WTC11 (cell line): ENCODE results near the gene ANTXR1. TPM values are rescaled to one million over a fixed set of nuclear protein-coding genes. Genes with fewer than 3 reads are reported as not detected.

Experiments used
- ATAC-seq: fragments of 200-7000 bp; cut with Tn5 transposase; 2 replicates; pipeline ENCODE4 v1.10.0; 2021; ENCODE audit warnings: mild to moderate bottlenecking, moderate library complexity
- CTCF ChIA-PET: fragments of 300-600 bp; sonication (Branson Sonifier 250); formaldehyde crosslinking; loops from one replicate; lab custom pipeline; 2021; ENCODE audit warnings: antibody characterized with exemption; lab: Charles Lee
- POLR2A ChIA-PET: fragments of 350-600 bp; sonication (Branson Sonifier 250); formaldehyde crosslinking; loops from one replicate; lab custom pipeline; 2021; ENCODE audit warnings: antibody characterized with exemption; lab: Charles Lee
- DNase-seq: peaks from one replicate; pipeline ENCODE4 v3.0.0; 2021; ENCODE audit warnings: low spot score
- H3K27ac Mint-ChIP-seq: 2 replicates; pipeline ENCODE4 v1.8.0; 2021; ENCODE audit warnings: mixed read lengths
- H3K27me3 Mint-ChIP-seq: 2 replicates; pipeline ENCODE4 v1.8.0; 2021; ENCODE audit warnings: low read depth, mild to moderate bottlenecking, moderate library complexity, mixed read lengths
- H3K36me3 Mint-ChIP-seq: 2 replicates; pipeline ENCODE4 v1.8.0; 2021; ENCODE audit warnings: mixed read lengths
- H3K4me1 Mint-ChIP-seq: 2 replicates; pipeline ENCODE4 v1.8.0; 2022; ENCODE audit warnings: mixed read lengths
- H3K4me3 Mint-ChIP-seq: 2 replicates; pipeline ENCODE4 v1.8.0; 2021; ENCODE audit warnings: mild to moderate bottlenecking, moderate library complexity, mixed read lengths
- H3K9me3 Mint-ChIP-seq: 2 replicates; pipeline ENCODE4 v1.8.0; 2021; ENCODE audit warnings: mixed read lengths
- GABPB1 ChIP-seq: sonication (generic); formaldehyde crosslinking; IDR thresholded peaks from 2 replicates; pipeline ENCODE4 v1.8.1; 2023; ENCODE audit warnings: mild to moderate bottlenecking, missing genetic modification reagents
- GTF2I ChIP-seq: fragments of 250-450 bp; sonication (Bioruptor Pico); conservative IDR thresholded peaks from 2 replicates; pipeline ENCODE4 v1.4.0; 2021; ENCODE audit warnings: mild to moderate bottlenecking
- MYBL2 ChIP-seq: sonication (generic); formaldehyde crosslinking; IDR thresholded peaks from 2 replicates; pipeline ENCODE4 v1.8.1; 2023; ENCODE audit warnings: mild to moderate bottlenecking, moderate library complexity, missing genetic modification reagents
- NFE2L1 ChIP-seq: sonication (generic); formaldehyde crosslinking; IDR thresholded peaks from 2 replicates; pipeline ENCODE4 v1.8.1; 2023; ENCODE audit warnings: missing genetic modification reagents
- NR3C1 ChIP-seq: sonication (generic); formaldehyde crosslinking; conservative IDR thresholded peaks from 2 replicates; pipeline ENCODE4 v1.8.1; 2023; ENCODE audit warnings: low read depth, mild to moderate bottlenecking, missing genetic modification reagents
- ZNF396 ChIP-seq: fragments of 250-450 bp; sonication (Bioruptor Pico); IDR thresholded peaks from 2 replicates; pipeline ENCODE4 v1.8.0; 2021; ENCODE audit warnings: mild to moderate bottlenecking, moderate library complexity, borderline replicate concordance
- total RNA-seq: library from RNA; stranded (reverse); gene quantifications from 3 replicates; pipeline ENCODE4 v1.2.3, GENCODE V29; 2021
- TF ChIP-seq, protein P1 (sequence below): fragments of 250-450 bp; sonication (Bioruptor Pico); IDR thresholded peaks from 2 replicates; pipeline ENCODE4 v2.1.2; 2022; ENCODE audit warnings: mild to moderate bottlenecking, moderate library complexity
- TF ChIP-seq, protein P2 (sequence below): sonication (generic); formaldehyde crosslinking; IDR thresholded peaks from 2 replicates; pipeline ENCODE4 v1.8.0; 2023; ENCODE audit warnings: missing genetic modification reagents, mild to moderate bottlenecking, borderline replicate concordance
- TF ChIP-seq, protein P3 (sequence below): sonication (generic); formaldehyde crosslinking; IDR thresholded peaks from 2 replicates; pipeline ENCODE4 v1.8.1; 2023; ENCODE audit warnings: mild to moderate bottlenecking, missing genetic modification reagents
- TF ChIP-seq, protein P4 (sequence below): sonication (generic); formaldehyde crosslinking; IDR thresholded peaks from 2 replicates; pipeline ENCODE4 v1.8.1; 2023; ENCODE audit warnings: mild to moderate bottlenecking, missing genetic modification reagents, borderline replicate concordance
- TF ChIP-seq, protein P5 (sequence below): sonication (generic); formaldehyde crosslinking; IDR thresholded peaks from 2 replicates; pipeline ENCODE4 v1.8.1; 2022; ENCODE audit warnings: missing genetic modification reagents, borderline replicate concordance

Gene ANTXR1
- total RNA-seq, 1 experiment from 2014 or later = 30.0 TPM

DNA sequence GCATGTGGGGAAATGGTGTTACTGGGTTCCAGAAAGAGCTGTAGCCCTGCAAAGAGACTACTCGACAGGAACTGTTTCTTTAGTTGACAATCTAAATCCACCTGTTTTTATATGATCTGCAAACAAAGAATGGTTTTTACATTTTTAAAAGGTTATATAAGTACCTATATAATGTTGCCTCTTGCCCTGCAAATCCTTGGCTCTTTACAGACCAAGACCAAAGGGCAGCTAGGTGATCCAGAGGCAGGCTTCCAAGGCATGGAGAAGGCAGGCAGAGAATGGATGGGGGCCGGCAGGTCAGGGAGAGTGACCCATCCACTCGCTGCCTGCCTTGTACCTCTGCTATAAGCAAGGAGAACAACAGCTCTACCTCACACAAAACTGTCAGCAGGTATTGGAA is 173.6 kb downstream of the ANTXR1 start:
- ChIA-PET CTCF (no interaction called here), POLR2A (no interaction called here)
- Mint-ChIP-seq H3K4me3 (no peak overlapping the region), H3K27ac (no peak overlapping the region), H3K27me3 (no peaks in the 10 kb centered on the region), H3K9me3 (no peaks in the 10 kb centered on the region), H3K4me1 (peaks cover 19% of the 10 kb centered on the region), H3K36me3 (peaks cover 20% of the 10 kb centered on the region)
- TF ChIP-seq, protein P1, sequence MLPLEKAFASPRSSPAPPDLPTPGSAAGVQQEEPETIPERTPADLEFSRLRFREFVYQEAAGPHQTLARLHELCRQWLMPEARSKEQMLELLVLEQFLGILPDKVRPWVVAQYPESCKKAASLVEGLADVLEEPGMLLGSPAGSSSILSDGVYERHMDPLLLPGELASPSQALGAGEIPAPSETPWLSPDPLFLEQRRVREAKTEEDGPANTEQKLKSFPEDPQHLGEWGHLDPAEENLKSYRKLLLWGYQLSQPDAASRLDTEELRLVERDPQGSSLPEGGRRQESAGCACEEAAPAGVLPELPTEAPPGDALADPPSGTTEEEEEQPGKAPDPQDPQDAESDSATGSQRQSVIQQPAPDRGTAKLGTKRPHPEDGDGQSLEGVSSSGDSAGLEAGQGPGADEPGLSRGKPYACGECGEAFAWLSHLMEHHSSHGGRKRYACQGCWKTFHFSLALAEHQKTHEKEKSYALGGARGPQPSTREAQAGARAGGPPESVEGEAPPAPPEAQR (CRISPR knock-in tag) = no peak
- TF ChIP-seq ZNF396 (CRISPR knock-in tag) (no peak), NR3C1 (CRISPR knock-in tag) (no peak), NFE2L1 (CRISPR knock-in tag) (no peak)
- TF ChIP-seq, protein P2, sequence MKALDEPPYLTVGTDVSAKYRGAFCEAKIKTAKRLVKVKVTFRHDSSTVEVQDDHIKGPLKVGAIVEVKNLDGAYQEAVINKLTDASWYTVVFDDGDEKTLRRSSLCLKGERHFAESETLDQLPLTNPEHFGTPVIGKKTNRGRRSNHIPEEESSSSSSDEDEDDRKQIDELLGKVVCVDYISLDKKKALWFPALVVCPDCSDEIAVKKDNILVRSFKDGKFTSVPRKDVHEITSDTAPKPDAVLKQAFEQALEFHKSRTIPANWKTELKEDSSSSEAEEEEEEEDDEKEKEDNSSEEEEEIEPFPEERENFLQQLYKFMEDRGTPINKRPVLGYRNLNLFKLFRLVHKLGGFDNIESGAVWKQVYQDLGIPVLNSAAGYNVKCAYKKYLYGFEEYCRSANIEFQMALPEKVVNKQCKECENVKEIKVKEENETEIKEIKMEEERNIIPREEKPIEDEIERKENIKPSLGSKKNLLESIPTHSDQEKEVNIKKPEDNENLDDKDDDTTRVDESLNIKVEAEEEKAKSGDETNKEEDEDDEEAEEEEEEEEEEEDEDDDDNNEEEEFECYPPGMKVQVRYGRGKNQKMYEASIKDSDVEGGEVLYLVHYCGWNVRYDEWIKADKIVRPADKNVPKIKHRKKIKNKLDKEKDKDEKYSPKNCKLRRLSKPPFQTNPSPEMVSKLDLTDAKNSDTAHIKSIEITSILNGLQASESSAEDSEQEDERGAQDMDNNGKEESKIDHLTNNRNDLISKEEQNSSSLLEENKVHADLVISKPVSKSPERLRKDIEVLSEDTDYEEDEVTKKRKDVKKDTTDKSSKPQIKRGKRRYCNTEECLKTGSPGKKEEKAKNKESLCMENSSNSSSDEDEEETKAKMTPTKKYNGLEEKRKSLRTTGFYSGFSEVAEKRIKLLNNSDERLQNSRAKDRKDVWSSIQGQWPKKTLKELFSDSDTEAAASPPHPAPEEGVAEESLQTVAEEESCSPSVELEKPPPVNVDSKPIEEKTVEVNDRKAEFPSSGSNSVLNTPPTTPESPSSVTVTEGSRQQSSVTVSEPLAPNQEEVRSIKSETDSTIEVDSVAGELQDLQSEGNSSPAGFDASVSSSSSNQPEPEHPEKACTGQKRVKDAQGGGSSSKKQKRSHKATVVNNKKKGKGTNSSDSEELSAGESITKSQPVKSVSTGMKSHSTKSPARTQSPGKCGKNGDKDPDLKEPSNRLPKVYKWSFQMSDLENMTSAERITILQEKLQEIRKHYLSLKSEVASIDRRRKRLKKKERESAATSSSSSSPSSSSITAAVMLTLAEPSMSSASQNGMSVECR (CRISPR knock-in tag) = no peak
- no peak for DNase-seq
- no peak for ATAC-seq

DNA sequence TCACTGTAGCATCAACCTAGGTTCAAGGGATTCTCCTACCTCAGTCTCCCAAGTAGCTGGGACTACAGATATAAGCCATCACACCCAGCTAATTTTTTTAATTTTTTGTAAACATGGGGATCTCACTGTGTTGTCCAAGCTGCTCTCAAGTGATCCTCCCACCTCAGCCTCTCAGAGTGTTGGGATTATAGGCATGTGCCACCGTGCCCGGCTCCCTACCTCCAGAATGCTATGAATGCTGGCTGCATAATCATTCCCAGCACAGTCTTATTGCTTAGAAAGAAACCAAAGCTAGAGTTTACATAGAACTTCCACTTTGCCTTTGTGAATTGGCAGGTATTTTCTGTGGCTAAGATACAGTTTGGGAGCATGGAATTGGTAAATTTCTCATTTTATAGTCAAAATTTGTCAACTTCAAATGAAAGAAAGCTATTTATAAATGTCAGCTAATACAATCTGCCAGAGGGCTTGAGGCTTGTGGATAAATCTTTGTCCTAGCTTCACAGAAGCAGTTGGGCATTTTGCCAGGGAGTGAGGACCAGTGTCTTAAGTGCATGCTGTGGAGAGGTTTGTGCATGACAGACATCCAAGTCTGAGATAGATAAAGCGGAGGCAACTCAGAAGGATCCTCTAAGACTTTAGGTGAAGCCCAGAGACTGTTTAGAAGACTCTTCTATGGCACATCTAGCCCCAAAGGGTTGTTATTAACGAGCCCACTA is 175.4 kb downstream of the ANTXR1 start:
- no peaks in the 10 kb centered on the region for H3K27me3 Mint-ChIP-seq
- peaks cover 13% of the 10 kb centered on the region for H3K36me3 Mint-ChIP-seq
- ATAC-seq (no peak), DNase-seq (no peak)
- TF ChIP-seq, protein P3, sequence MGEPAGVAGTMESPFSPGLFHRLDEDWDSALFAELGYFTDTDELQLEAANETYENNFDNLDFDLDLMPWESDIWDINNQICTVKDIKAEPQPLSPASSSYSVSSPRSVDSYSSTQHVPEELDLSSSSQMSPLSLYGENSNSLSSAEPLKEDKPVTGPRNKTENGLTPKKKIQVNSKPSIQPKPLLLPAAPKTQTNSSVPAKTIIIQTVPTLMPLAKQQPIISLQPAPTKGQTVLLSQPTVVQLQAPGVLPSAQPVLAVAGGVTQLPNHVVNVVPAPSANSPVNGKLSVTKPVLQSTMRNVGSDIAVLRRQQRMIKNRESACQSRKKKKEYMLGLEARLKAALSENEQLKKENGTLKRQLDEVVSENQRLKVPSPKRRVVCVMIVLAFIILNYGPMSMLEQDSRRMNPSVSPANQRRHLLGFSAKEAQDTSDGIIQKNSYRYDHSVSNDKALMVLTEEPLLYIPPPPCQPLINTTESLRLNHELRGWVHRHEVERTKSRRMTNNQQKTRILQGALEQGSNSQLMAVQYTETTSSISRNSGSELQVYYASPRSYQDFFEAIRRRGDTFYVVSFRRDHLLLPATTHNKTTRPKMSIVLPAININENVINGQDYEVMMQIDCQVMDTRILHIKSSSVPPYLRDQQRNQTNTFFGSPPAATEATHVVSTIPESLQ (CRISPR knock-in tag) = no peak
- no peak overlapping the region for H3K27ac Mint-ChIP-seq
- peaks cover 28% of the 10 kb centered on the region for H3K4me1 Mint-ChIP-seq
- ChIA-PET CTCF (no interaction called here), POLR2A (interaction anchor here (0.9 kb wide), 1 partner anchor 10 kb away, joined by 5 read pairs; no protein-coding TSS in a partner anchor)
- H3K9me3 Mint-ChIP-seq = no peaks in the 10 kb centered on the region
- no peak overlapping the region for H3K4me3 Mint-ChIP-seq

DNA sequence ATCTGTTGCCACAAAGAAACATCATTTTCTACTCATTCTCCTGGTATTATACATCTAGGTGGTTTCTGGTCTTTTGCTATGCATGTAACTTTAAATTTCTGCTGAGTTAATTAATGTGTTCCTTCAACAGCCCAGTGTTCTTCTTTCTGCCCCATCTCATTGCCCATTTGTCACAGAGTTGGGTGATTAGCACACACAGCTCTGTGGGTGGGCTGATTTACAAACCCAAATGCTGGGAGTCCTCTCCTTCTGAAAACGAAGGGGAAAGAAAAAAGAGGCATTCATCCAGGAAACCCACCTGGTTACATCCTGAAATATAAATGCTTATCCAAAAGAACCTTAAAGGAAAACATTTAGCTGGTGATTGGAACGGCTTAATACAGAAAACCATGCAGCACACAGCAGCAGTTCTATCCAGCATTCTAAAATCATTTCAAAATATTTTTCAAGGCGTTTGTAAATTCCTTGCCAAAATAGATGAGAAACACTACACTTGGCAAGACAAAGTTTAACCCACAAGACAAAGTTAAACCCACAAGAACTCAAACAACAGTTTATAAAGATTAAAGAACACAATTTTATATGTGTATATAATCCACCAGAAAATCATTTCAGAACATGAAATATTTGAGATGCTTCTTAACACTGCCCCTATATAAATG is 177.9 kb downstream of the ANTXR1 start:
- POLR2A ChIA-PET = no interaction called here
- H3K4me1 Mint-ChIP-seq = peaks cover 28% of the 10 kb centered on the region
- H3K36me3 Mint-ChIP-seq = peaks cover 14% of the 10 kb centered on the region
- TF ChIP-seq GABPB1 (CRISPR knock-in tag) = no peak
- TF ChIP-seq, protein P4, sequence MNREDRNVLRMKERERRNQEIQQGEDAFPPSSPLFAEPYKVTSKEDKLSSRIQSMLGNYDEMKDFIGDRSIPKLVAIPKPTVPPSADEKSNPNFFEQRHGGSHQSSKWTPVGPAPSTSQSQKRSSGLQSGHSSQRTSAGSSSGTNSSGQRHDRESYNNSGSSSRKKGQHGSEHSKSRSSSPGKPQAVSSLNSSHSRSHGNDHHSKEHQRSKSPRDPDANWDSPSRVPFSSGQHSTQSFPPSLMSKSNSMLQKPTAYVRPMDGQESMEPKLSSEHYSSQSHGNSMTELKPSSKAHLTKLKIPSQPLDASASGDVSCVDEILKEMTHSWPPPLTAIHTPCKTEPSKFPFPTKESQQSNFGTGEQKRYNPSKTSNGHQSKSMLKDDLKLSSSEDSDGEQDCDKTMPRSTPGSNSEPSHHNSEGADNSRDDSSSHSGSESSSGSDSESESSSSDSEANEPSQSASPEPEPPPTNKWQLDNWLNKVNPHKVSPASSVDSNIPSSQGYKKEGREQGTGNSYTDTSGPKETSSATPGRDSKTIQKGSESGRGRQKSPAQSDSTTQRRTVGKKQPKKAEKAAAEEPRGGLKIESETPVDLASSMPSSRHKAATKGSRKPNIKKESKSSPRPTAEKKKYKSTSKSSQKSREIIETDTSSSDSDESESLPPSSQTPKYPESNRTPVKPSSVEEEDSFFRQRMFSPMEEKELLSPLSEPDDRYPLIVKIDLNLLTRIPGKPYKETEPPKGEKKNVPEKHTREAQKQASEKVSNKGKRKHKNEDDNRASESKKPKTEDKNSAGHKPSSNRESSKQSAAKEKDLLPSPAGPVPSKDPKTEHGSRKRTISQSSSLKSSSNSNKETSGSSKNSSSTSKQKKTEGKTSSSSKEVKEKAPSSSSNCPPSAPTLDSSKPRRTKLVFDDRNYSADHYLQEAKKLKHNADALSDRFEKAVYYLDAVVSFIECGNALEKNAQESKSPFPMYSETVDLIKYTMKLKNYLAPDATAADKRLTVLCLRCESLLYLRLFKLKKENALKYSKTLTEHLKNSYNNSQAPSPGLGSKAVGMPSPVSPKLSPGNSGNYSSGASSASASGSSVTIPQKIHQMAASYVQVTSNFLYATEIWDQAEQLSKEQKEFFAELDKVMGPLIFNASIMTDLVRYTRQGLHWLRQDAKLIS (CRISPR knock-in tag) = no peak
- TF ChIP-seq, protein P5, sequence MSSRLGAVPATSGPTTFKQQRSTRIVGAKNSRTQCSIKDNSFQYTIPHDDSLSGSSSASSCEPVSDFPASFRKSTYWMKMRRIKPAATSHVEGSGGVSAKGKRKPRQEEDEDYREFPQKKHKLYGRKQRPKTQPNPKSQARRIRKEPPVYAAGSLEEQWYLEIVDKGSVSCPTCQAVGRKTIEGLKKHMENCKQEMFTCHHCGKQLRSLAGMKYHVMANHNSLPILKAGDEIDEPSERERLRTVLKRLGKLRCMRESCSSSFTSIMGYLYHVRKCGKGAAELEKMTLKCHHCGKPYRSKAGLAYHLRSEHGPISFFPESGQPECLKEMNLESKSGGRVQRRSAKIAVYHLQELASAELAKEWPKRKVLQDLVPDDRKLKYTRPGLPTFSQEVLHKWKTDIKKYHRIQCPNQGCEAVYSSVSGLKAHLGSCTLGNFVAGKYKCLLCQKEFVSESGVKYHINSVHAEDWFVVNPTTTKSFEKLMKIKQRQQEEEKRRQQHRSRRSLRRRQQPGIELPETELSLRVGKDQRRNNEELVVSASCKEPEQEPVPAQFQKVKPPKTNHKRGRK (CRISPR knock-in tag) = no peak
- TF ChIP-seq GTF2I (CRISPR knock-in tag) = no peak
- no peak for TF ChIP-seq MYBL2 (CRISPR knock-in tag)
- no peaks in the 10 kb centered on the region for H3K9me3 Mint-ChIP-seq
- CTCF ChIA-PET = interaction anchor here (1.0 to 1.7 kb wide), 3 partner anchors 12 to 115 kb away, joined by 3 read pairs; no protein-coding TSS in a partner anchor
- no peaks in the 10 kb centered on the region for H3K27me3 Mint-ChIP-seq
- H3K27ac Mint-ChIP-seq = 0 out of 2 replicates have a peak overlapping the region, but pooled peaks have one; percentile 32
- H3K4me3 Mint-ChIP-seq = no peak overlapping the region
- DNase-seq (no peak), ATAC-seq (no peak)
